ENCODE data around the gene NPR2. TPM values are rescaled to one million over a fixed set of nuclear protein-coding genes. Genes with fewer than 3 reads are reported as not detected.

NPR2 gene
- total RNA-seq, 1 experiment from 2014 or later: 10.1 TPM

DNA sequence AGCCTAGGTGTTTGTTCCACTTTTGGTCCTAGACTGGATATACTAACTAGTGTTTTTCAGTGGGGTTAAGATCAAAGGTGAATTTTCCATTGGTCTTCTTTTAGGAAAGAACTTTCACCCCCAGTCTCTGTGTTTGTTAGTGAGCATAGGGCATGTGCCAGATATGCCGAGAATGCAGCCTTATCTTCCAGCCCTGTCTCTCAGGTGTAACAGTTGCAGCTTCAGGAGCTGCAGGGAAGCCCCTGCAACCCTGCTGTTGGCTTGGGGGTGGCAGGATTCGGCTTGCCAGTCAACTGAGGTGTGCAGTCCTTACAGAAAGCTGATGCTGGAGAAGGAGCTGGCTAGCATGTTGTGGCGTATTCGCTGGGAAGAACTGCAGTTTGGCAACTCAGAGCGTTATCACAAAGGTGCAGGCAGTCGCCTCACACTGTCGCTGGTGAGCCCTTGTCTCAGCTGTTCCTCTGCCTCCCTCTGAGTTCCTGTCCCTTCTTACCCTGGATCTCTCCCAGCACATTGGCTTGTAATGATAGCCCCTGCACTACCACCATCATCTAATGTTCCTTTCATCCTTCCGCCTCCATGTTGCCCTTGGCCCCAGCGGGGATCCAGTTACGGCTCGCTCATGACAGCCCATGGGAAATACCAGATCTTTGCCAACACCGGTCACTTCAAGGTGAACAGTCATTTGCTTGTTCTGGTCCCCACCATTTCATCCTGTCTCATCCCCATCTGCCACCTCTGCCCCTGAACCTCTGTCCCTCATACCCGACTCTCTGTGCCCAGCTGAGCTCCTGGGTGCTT is 10.1 kb downstream of the NPR2 start (continued):
- TF ChIP-seq GABPB1 (CRISPR knock-in tag; IDR thresholded peaks at IDR 0.05): no peak
- TF ChIP-seq, protein P1, sequence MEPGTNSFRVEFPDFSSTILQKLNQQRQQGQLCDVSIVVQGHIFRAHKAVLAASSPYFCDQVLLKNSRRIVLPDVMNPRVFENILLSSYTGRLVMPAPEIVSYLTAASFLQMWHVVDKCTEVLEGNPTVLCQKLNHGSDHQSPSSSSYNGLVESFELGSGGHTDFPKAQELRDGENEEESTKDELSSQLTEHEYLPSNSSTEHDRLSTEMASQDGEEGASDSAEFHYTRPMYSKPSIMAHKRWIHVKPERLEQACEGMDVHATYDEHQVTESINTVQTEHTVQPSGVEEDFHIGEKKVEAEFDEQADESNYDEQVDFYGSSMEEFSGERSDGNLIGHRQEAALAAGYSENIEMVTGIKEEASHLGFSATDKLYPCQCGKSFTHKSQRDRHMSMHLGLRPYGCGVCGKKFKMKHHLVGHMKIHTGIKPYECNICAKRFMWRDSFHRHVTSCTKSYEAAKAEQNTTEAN (CRISPR knock-in tag; IDR thresholded peaks at IDR 0.05): no peak
- TF ChIP-seq ZNF232 (CRISPR knock-in tag; IDR thresholded peaks at IDR 0.05): no peak
- no peak for TF ChIP-seq ZNF121 (CRISPR knock-in tag; IDR thresholded peaks at IDR 0.05)
- TF ChIP-seq, protein P2, sequence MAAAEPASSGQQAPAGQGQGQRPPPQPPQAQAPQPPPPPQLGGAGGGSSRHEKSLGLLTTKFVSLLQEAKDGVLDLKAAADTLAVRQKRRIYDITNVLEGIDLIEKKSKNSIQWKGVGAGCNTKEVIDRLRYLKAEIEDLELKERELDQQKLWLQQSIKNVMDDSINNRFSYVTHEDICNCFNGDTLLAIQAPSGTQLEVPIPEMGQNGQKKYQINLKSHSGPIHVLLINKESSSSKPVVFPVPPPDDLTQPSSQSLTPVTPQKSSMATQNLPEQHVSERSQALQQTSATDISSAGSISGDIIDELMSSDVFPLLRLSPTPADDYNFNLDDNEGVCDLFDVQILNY (CRISPR knock-in tag; IDR thresholded peaks at IDR 0.05): no peak

DNA sequence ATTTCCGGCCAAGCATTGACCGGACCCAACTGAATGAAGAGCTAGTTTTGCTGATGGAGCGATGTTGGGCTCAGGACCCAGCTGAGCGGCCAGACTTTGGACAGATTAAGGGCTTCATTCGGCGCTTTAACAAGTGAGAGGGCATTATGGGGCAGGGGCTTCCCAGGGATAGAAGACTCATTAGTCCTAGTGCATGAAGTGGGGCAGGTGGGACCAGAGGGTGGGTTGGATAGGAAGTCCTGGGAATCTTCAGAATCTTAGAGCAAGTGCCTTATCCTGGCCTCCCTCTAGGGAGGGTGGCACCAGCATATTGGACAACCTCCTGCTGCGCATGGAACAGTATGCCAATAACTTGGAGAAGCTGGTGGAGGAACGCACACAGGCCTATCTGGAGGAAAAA is 14.7 kb downstream of the NPR2 start:
- no peaks in the 10 kb centered on the region for H3K9me3 Mint-ChIP-seq
- POLR2A ChIA-PET: no interaction called here
- DNase-seq (ENCODE audit: low spot score) (no peak), ATAC-seq (no peak)
- H3K4me3 Mint-ChIP-seq: no peak overlapping the region
- H3K36me3 Mint-ChIP-seq: peaks cover 3% of the 10 kb centered on the region
- H3K4me1 Mint-ChIP-seq: no peaks in the 10 kb centered on the region
- H3K27me3 Mint-ChIP-seq (ENCODE audit: low read depth): no peaks in the 10 kb centered on the region
- CTCF ChIA-PET: interaction anchor here (1.2 to 1.3 kb wide), 2 partner anchors 16 to 76 kb away, joined by 5 read pairs; no protein-coding TSS in a partner anchor
- no peak overlapping the region for H3K27ac Mint-ChIP-seq
- TF ChIP-seq ZNF219 (CRISPR knock-in tag; IDR thresholded peaks at IDR 0.05; ENCODE audit: borderline replicate concordance) (no peak), TEAD4 (CRISPR knock-in tag; IDR thresholded peaks at IDR 0.05) (no peak), GABPB1 (CRISPR knock-in tag; IDR thresholded peaks at IDR 0.05) (no peak), ZNF263 (CRISPR knock-in tag; IDR thresholded peaks at IDR 0.05; ENCODE audit: low read depth) (no peak), TP53 (CRISPR knock-in tag; IDR thresholded peaks at IDR 0.05) (no peak), RELA (CRISPR knock-in tag; IDR thresholded peaks at IDR 0.05; ENCODE audit: borderline replicate concordance) (no peak), FOXJ3 (CRISPR knock-in tag; IDR thresholded peaks at IDR 0.05; ENCODE audit: borderline replicate concordance) (no peak), ZNF138 (CRISPR knock-in tag; conservative IDR thresholded peaks at IDR 0.05) (no peak), FOXP1 (CRISPR knock-in tag; IDR thresholded peaks at IDR 0.05; ENCODE audit: borderline replicate concordance) (no peak)
- TF ChIP-seq, protein P3, sequence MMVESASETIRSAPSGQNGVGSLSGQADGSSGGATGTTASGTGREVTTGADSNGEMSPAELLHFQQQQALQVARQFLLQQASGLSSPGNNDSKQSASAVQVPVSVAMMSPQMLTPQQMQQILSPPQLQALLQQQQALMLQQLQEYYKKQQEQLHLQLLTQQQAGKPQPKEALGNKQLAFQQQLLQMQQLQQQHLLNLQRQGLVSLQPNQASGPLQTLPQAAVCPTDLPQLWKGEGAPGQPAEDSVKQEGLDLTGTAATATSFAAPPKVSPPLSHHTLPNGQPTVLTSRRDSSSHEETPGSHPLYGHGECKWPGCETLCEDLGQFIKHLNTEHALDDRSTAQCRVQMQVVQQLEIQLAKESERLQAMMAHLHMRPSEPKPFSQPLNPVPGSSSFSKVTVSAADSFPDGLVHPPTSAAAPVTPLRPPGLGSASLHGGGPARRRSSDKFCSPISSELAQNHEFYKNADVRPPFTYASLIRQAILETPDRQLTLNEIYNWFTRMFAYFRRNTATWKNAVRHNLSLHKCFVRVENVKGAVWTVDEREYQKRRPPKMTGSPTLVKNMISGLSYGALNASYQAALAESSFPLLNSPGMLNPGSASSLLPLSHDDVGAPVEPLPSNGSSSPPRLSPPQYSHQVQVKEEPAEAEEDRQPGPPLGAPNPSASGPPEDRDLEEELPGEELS (CRISPR knock-in tag; IDR thresholded peaks at IDR 0.05): no peak
- TF ChIP-seq, protein P4, sequence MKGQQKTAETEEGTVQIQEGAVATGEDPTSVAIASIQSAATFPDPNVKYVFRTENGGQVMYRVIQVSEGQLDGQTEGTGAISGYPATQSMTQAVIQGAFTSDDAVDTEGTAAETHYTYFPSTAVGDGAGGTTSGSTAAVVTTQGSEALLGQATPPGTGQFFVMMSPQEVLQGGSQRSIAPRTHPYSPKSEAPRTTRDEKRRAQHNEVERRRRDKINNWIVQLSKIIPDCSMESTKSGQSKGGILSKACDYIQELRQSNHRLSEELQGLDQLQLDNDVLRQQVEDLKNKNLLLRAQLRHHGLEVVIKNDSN (CRISPR knock-in tag; IDR thresholded peaks at IDR 0.05): no peak
- TF ChIP-seq, protein P1 (CRISPR knock-in tag; IDR thresholded peaks at IDR 0.05): no peak
- TF ChIP-seq, protein P5, sequence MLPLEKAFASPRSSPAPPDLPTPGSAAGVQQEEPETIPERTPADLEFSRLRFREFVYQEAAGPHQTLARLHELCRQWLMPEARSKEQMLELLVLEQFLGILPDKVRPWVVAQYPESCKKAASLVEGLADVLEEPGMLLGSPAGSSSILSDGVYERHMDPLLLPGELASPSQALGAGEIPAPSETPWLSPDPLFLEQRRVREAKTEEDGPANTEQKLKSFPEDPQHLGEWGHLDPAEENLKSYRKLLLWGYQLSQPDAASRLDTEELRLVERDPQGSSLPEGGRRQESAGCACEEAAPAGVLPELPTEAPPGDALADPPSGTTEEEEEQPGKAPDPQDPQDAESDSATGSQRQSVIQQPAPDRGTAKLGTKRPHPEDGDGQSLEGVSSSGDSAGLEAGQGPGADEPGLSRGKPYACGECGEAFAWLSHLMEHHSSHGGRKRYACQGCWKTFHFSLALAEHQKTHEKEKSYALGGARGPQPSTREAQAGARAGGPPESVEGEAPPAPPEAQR (CRISPR knock-in tag; IDR thresholded peaks at IDR 0.05): no peak
- TF ChIP-seq, protein P6, sequence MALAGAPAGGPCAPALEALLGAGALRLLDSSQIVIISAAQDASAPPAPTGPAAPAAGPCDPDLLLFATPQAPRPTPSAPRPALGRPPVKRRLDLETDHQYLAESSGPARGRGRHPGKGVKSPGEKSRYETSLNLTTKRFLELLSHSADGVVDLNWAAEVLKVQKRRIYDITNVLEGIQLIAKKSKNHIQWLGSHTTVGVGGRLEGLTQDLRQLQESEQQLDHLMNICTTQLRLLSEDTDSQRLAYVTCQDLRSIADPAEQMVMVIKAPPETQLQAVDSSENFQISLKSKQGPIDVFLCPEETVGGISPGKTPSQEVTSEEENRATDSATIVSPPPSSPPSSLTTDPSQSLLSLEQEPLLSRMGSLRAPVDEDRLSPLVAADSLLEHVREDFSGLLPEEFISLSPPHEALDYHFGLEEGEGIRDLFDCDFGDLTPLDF (CRISPR knock-in tag; IDR thresholded peaks at IDR 0.05): no peak
- TF ChIP-seq, protein P7, sequence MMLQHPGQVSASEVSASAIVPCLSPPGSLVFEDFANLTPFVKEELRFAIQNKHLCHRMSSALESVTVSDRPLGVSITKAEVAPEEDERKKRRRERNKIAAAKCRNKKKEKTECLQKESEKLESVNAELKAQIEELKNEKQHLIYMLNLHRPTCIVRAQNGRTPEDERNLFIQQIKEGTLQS (CRISPR knock-in tag; conservative IDR thresholded peaks at IDR 0.05): no peak
- TF ChIP-seq, protein P8, sequence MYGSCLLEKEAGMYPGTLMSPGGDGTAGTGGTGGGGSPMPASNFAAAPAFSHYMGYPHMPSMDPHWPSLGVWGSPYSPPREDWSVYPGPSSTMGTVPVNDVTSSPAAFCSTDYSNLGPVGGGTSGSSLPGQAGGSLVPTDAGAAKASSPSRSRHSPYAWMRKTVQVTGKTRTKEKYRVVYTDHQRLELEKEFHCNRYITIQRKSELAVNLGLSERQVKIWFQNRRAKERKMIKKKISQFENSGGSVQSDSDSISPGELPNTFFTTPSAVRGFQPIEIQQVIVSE (CRISPR knock-in tag; IDR thresholded peaks at IDR 0.05; ENCODE audit: borderline replicate concordance): no peak
- TF ChIP-seq, protein P9, sequence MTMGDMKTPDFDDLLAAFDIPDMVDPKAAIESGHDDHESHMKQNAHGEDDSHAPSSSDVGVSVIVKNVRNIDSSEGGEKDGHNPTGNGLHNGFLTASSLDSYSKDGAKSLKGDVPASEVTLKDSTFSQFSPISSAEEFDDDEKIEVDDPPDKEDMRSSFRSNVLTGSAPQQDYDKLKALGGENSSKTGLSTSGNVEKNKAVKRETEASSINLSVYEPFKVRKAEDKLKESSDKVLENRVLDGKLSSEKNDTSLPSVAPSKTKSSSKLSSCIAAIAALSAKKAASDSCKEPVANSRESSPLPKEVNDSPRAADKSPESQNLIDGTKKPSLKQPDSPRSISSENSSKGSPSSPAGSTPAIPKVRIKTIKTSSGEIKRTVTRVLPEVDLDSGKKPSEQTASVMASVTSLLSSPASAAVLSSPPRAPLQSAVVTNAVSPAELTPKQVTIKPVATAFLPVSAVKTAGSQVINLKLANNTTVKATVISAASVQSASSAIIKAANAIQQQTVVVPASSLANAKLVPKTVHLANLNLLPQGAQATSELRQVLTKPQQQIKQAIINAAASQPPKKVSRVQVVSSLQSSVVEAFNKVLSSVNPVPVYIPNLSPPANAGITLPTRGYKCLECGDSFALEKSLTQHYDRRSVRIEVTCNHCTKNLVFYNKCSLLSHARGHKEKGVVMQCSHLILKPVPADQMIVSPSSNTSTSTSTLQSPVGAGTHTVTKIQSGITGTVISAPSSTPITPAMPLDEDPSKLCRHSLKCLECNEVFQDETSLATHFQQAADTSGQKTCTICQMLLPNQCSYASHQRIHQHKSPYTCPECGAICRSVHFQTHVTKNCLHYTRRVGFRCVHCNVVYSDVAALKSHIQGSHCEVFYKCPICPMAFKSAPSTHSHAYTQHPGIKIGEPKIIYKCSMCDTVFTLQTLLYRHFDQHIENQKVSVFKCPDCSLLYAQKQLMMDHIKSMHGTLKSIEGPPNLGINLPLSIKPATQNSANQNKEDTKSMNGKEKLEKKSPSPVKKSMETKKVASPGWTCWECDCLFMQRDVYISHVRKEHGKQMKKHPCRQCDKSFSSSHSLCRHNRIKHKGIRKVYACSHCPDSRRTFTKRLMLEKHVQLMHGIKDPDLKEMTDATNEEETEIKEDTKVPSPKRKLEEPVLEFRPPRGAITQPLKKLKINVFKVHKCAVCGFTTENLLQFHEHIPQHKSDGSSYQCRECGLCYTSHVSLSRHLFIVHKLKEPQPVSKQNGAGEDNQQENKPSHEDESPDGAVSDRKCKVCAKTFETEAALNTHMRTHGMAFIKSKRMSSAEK (CRISPR knock-in tag; IDR thresholded peaks at IDR 0.05; ENCODE audit: borderline replicate concordance): no peak

Measured in WTC11 (cell line).